ENCODE measurements around the gene RANBP10.

RANBP10 gene

GRCh38 chr16:67846063-67846319, 39.6 kb upstream of the RANBP10 start:
- peak overlapping the region; percentile 81 to 97 (median 93) for H3K4me3 ChIP-seq (ENCODE audit: control insufficient read depth in 1 of 7, extremely low read depth in 1 of 7, insufficient read depth in 4 of 7, low read depth in 2 of 7, low read length in 6 of 7)
- peak overlapping the region; percentile 84 to 94 for H3K27ac ChIP-seq (ENCODE audit: insufficient read depth in 1 of 2, low read depth in 1 of 2, low read length in 2 of 2, poor library complexity in 1 of 2, severe bottlenecking in 2 of 2)
- ChIA-PET POLR2A (interaction anchor here (0.9 kb wide), 1 partner anchor 12 kb away, joined by 5 read pairs; no protein-coding TSS in a partner anchor), CTCF (interaction anchor here (1.1 to 11.8 kb wide), 4 partner anchors 12 to 44 kb away, joined by 5 to 155 read pairs (median 14); no protein-coding TSS in a partner anchor)
- no peak for DNase-seq
- peaks cover 0 to 16% (median 2%) of the 10 kb centered on the region in 4 experiments for H3K36me3 ChIP-seq (ENCODE audit: control insufficient read depth in 4 of 4, insufficient read depth in 4 of 4, low read length in 3 of 4)
- WGBS (ENCODE audit: insufficient coverage), result no CpG with 5 or more reads among the region's 2 CpGs
- H3K9me3 ChIP-seq (ENCODE audit: control extremely low read depth in 1 of 5, control insufficient read depth in 4 of 5, insufficient read depth in 2 of 5, low read depth in 1 of 5, low read length in 4 of 5), result no peaks in the 10 kb centered on the region
- peaks cover 23 to 56% (median 52%) of the 10 kb centered on the region in 4 experiments for H3K4me1 ChIP-seq (ENCODE audit: control extremely low read depth in 1 of 4, control insufficient read depth in 4 of 4, insufficient read depth in 4 of 4, low read length in 3 of 4)
- H3K27me3 ChIP-seq (replicated peaks in 2 of 5; ENCODE audit: control insufficient read depth in 4 of 5, insufficient read depth in 5 of 5, low read length in 4 of 5), result no peaks in the 10 kb centered on the region

GRCh38 chr16:67845291-67846062, 39.1 kb upstream of the RANBP10 start:
- WGBS (ENCODE audit: insufficient coverage), result 82% methylated on average over 5 of the region's 5 CpGs
- peak overlapping the region in 6 of 7 experiments; percentile 81 to 95 (median 90) for H3K4me3 ChIP-seq (ENCODE audit: control insufficient read depth in 1 of 7, extremely low read depth in 1 of 7, insufficient read depth in 4 of 7, low read depth in 2 of 7, low read length in 6 of 7)
- DNase-seq, result no peak
- peak overlapping the region; percentile 84 to 94 for H3K27ac ChIP-seq (ENCODE audit: insufficient read depth in 1 of 2, low read depth in 1 of 2, low read length in 2 of 2, poor library complexity in 1 of 2, severe bottlenecking in 2 of 2)
- H3K4me1 ChIP-seq (ENCODE audit: control extremely low read depth in 1 of 4, control insufficient read depth in 4 of 4, insufficient read depth in 4 of 4, low read length in 3 of 4), result peaks cover 23 to 56% (median 52%) of the 10 kb centered on the region in 4 experiments
- ChIA-PET CTCF (interaction anchor here (0.7 to 11.8 kb wide), 9 partner anchors 12 to 176 kb away, joined by 3 to 155 read pairs (median 5); no protein-coding TSS in a partner anchor), POLR2A (interaction anchor here (0.6 kb wide), 1 partner anchor 641 kb away, joined by 3 read pairs; no protein-coding TSS in a partner anchor)
- H3K9me3 ChIP-seq (ENCODE audit: control extremely low read depth in 1 of 5, control insufficient read depth in 4 of 5, insufficient read depth in 2 of 5, low read depth in 1 of 5, low read length in 4 of 5), result no peaks in the 10 kb centered on the region
- no peaks in the 10 kb centered on the region for H3K27me3 ChIP-seq (replicated peaks in 2 of 5; ENCODE audit: control insufficient read depth in 4 of 5, insufficient read depth in 5 of 5, low read length in 4 of 5)
- H3K36me3 ChIP-seq (ENCODE audit: control insufficient read depth in 4 of 4, insufficient read depth in 4 of 4, low read length in 3 of 4), result peaks cover 0 to 14% (median 2%) of the 10 kb centered on the region in 4 experiments

GRCh38 chr16:67844497-67844896, 38.1 kb upstream of the RANBP10 start:
- POLR2A ChIA-PET, result interaction anchor here (0.6 kb wide), 1 partner anchor 640 kb away, joined by 3 read pairs; no protein-coding TSS in a partner anchor
- Histone ChIP-seq H3K4me1 (ENCODE audit: control extremely low read depth in 1 of 4, control insufficient read depth in 4 of 4, insufficient read depth in 4 of 4, low read length in 3 of 4) (peaks cover 23 to 56% (median 52%) of the 10 kb centered on the region in 4 experiments), H3K36me3 (ENCODE audit: control insufficient read depth in 4 of 4, insufficient read depth in 4 of 4, low read length in 3 of 4) (peaks cover 0 to 12% (median 2%) of the 10 kb centered on the region in 4 experiments), H3K9me3 (ENCODE audit: control extremely low read depth in 1 of 5, control insufficient read depth in 4 of 5, insufficient read depth in 2 of 5, low read depth in 1 of 5, low read length in 4 of 5) (no peaks in the 10 kb centered on the region), H3K27me3 (replicated peaks in 2 of 5; ENCODE audit: control insufficient read depth in 4 of 5, insufficient read depth in 5 of 5, low read length in 4 of 5) (no peaks in the 10 kb centered on the region), H3K27ac (ENCODE audit: insufficient read depth in 1 of 2, low read depth in 1 of 2, low read length in 2 of 2, poor library complexity in 1 of 2, severe bottlenecking in 2 of 2) (no peak overlapping the region), H3K4me3 (ENCODE audit: control insufficient read depth in 1 of 7, extremely low read depth in 1 of 7, insufficient read depth in 4 of 7, low read depth in 2 of 7, low read length in 6 of 7) (peak overlapping the region in 1 of 7 experiments; percentile 94)
- CTCF ChIA-PET, result interaction anchor here (0.6 to 11.8 kb wide), 11 partner anchors 9 to 385 kb away, joined by 3 to 155 read pairs (median 3); no protein-coding TSS in a partner anchor
- no peak for DNase-seq
- WGBS (ENCODE audit: insufficient coverage), result 95% methylated on average over 3 of the region's 4 CpGs

- Histone ChIP-seq H3K27ac (ENCODE audit: insufficient read depth in 1 of 2, low read depth in 1 of 2, low read length in 2 of 2, poor library complexity in 1 of 2, severe bottlenecking in 2 of 2) (peak overlapping the region in 1 of 2 experiments; percentile 47), H3K4me1 (ENCODE audit: control extremely low read depth in 1 of 4, control insufficient read depth in 4 of 4, insufficient read depth in 4 of 4, low read length in 3 of 4) (peaks cover 23 to 56% (median 50%) of the 10 kb centered on the region in 4 experiments), H3K36me3 (ENCODE audit: control insufficient read depth in 4 of 4, insufficient read depth in 4 of 4, low read length in 3 of 4) (peaks cover 0 to 9% (median 2%) of the 10 kb centered on the region in 4 experiments), H3K27me3 (replicated peaks in 2 of 5; ENCODE audit: control insufficient read depth in 4 of 5, insufficient read depth in 5 of 5, low read length in 4 of 5) (no peaks in the 10 kb centered on the region), H3K4me3 (ENCODE audit: control insufficient read depth in 1 of 7, extremely low read depth in 1 of 7, insufficient read depth in 4 of 7, low read depth in 2 of 7, low read length in 6 of 7) (peak overlapping the region; percentile 72 to 99 (median 95)), H3K9me3 (ENCODE audit: control extremely low read depth in 1 of 5, control insufficient read depth in 4 of 5, insufficient read depth in 2 of 5, low read depth in 1 of 5, low read length in 4 of 5) (no peaks in the 10 kb centered on the region)
- no peak for DNase-seq
- POLR2A ChIA-PET, result interaction anchor here (0.6 kb wide), 1 partner anchor 49 kb away, joined by 4 read pairs; no protein-coding TSS in a partner anchor
- WGBS (ENCODE audit: insufficient coverage), result 18% methylated on average over 11 of the region's 11 CpGs
- CTCF ChIA-PET, result interaction anchor here (1.0 to 11.8 kb wide), 7 partner anchors 9 to 387 kb away, joined by 3 to 155 read pairs (median 3); no protein-coding TSS in a partner anchor
Measured at GRCh38 chr16:67843343-67843765, 37.0 kb upstream of the RANBP10 start.

GRCh38 chr16:67842509-67843342, 36.4 kb upstream of the RANBP10 start:
- peaks cover 21 to 50% (median 44%) of the 10 kb centered on the region in 4 experiments for H3K4me1 ChIP-seq (ENCODE audit: control extremely low read depth in 1 of 4, control insufficient read depth in 4 of 4, insufficient read depth in 4 of 4, low read length in 3 of 4)
- peak overlapping the region; percentile 72 to 99 (median 95) for H3K4me3 ChIP-seq (ENCODE audit: control insufficient read depth in 1 of 7, extremely low read depth in 1 of 7, insufficient read depth in 4 of 7, low read depth in 2 of 7, low read length in 6 of 7)
- ChIA-PET POLR2A (interaction anchor here (0.6 kb wide), 1 partner anchor 49 kb away, joined by 4 read pairs; no protein-coding TSS in a partner anchor), CTCF (interaction anchor here (1.0 to 11.8 kb wide), 5 partner anchors 9 to 31 kb away, joined by 3 to 155 read pairs (median 3); no protein-coding TSS in a partner anchor)
- DNase-seq, result peak; percentile 74 to 86 (median 80)
- no peaks in the 10 kb centered on the region for H3K9me3 ChIP-seq (ENCODE audit: control extremely low read depth in 1 of 5, control insufficient read depth in 4 of 5, insufficient read depth in 2 of 5, low read depth in 1 of 5, low read length in 4 of 5)
- no peaks in the 10 kb centered on the region for H3K27me3 ChIP-seq (replicated peaks in 2 of 5; ENCODE audit: control insufficient read depth in 4 of 5, insufficient read depth in 5 of 5, low read length in 4 of 5)
- WGBS (ENCODE audit: insufficient coverage), result under 1% methylated on average over 53 of the region's 67 CpGs
- peaks cover 0 to 9% (median 2%) of the 10 kb centered on the region in 4 experiments for H3K36me3 ChIP-seq (ENCODE audit: control insufficient read depth in 4 of 4, insufficient read depth in 4 of 4, low read length in 3 of 4)
- H3K27ac ChIP-seq (ENCODE audit: insufficient read depth in 1 of 2, low read depth in 1 of 2, low read length in 2 of 2, poor library complexity in 1 of 2, severe bottlenecking in 2 of 2), result peak overlapping the region; percentile 86 to 91

GRCh38 chr16:67841816-67842508, 35.6 kb upstream of the RANBP10 start, which contains the start of gene THAP11:
Gene THAP11 (plus strand): TSS chr16:67842320. CDS start chr16:67842555, 235 bp downstream.
- Histone ChIP-seq H3K4me1 (ENCODE audit: control extremely low read depth in 1 of 4, control insufficient read depth in 4 of 4, insufficient read depth in 4 of 4, low read length in 3 of 4) (peaks cover 21 to 48% (median 40%) of the 10 kb centered on the region in 4 experiments), H3K27ac (ENCODE audit: insufficient read depth in 1 of 2, low read depth in 1 of 2, low read length in 2 of 2, poor library complexity in 1 of 2, severe bottlenecking in 2 of 2) (peak within 1 kb of the TSS; percentile 86 to 91), H3K27me3 (replicated peaks in 2 of 5; ENCODE audit: control insufficient read depth in 4 of 5, insufficient read depth in 5 of 5, low read length in 4 of 5) (no peaks in the 10 kb centered on the region), H3K9me3 (ENCODE audit: control extremely low read depth in 1 of 5, control insufficient read depth in 4 of 5, insufficient read depth in 2 of 5, low read depth in 1 of 5, low read length in 4 of 5) (no peaks in the 10 kb centered on the region), H3K36me3 (ENCODE audit: control insufficient read depth in 4 of 4, insufficient read depth in 4 of 4, low read length in 3 of 4) (peaks cover 0 to 9% (median 2%) of the 10 kb centered on the region in 4 experiments), H3K4me3 (ENCODE audit: control insufficient read depth in 1 of 7, extremely low read depth in 1 of 7, insufficient read depth in 4 of 7, low read depth in 2 of 7, low read length in 6 of 7) (peak within 1 kb of the TSS; percentile 72 to 99 (median 95))
- WGBS (ENCODE audit: insufficient coverage), result 0% methylated on average over 64 of the region's 83 CpGs
- ChIA-PET CTCF (interaction anchor here (1.0 to 1.7 kb wide), 3 partner anchors 10 to 25 kb away, joined by 5 to 8 read pairs (median 7); no protein-coding TSS in a partner anchor), POLR2A (no interaction called here)
- DNase-seq, result peak; percentile 95 to 98 (median 96)

Data from common myeloid progenitor, CD34-positive (primary cell).